ENCODE data around the gene MATN3.

DNA sequence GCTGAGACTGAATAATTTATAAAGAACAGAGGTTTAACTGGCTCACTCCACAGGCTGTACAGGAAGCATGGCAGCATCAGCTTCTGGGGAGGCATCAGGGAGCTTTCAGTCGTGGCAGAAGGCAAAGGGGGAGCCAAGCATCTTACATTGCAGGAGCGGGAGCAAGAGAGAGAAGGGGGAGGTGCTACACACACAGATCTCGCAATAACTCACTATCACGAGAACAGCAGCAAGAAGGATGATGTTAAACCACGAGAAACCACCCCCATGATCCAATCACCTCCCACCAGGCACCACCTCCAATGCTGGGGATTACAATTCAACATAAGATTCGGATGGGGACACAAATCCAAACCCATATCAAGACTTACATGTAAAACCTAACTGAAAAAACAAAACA lies 17.8 kb upstream of the MATN3 start:
- TF ChIP-seq, protein P1, sequence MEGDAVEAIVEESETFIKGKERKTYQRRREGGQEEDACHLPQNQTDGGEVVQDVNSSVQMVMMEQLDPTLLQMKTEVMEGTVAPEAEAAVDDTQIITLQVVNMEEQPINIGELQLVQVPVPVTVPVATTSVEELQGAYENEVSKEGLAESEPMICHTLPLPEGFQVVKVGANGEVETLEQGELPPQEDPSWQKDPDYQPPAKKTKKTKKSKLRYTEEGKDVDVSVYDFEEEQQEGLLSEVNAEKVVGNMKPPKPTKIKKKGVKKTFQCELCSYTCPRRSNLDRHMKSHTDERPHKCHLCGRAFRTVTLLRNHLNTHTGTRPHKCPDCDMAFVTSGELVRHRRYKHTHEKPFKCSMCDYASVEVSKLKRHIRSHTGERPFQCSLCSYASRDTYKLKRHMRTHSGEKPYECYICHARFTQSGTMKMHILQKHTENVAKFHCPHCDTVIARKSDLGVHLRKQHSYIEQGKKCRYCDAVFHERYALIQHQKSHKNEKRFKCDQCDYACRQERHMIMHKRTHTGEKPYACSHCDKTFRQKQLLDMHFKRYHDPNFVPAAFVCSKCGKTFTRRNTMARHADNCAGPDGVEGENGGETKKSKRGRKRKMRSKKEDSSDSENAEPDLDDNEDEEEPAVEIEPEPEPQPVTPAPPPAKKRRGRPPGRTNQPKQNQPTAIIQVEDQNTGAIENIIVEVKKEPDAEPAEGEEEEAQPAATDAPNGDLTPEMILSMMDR (IDR thresholded peaks at IDR 0.05) = no peak
- TF ChIP-seq POLR2A (IDR thresholded peaks at IDR 0.05) = no peak
